Breast epithelium (tissue), 4 donors: ENCODE results near the gene PALMD. TPM values are rescaled to one million over a fixed set of nuclear protein-coding genes. Genes with fewer than 3 reads are reported as not detected.

Experiments
- DNase-seq, 2 donors: peaks; one replicate each; pipeline ENCODE4 v3.0.0-alpha.2; 2019; ENCODE audit warnings: low spot score in 2 of 2
- H3K27ac ChIP-seq, 2 donors: fragments of 200-600 bp; sonication (generic) in 1 of 2; one replicate each; pipeline ENCODE4 v1.5.1; 2016 to 2019; ENCODE audit warnings: mild to moderate bottlenecking in 1 of 2
- H3K27me3 ChIP-seq, 2 donors: fragments of 200-600 bp; sonication (generic) in 1 of 2; one replicate each; pipeline versions ENCODE4 v1.5.1 to v1.6.0; 2017 to 2019; ENCODE audit warnings: control low read depth in 1 of 2, mild to moderate bottlenecking in 1 of 2
- H3K36me3 ChIP-seq: fragments of 200-600 bp; one replicate; pipeline ENCODE4 v1.5.1; 2019
- H3K4me1 ChIP-seq, 2 donors: fragments of 200-600 bp; sonication (generic); one replicate each; pipeline ENCODE4 v1.5.1; 2016 to 2019; ENCODE audit warnings: control low read depth in 1 of 2
- H3K4me3 ChIP-seq, 3 donors: fragments of 200-600 bp; sonication (generic); 1 replicate in 2 of 3; 2 replicates in 1 of 3; pipeline ENCODE4 v1.5.1; 2016 to 2019; ENCODE audit warnings: mild to moderate bottlenecking in 3 of 3, moderate library complexity in 2 of 3
- H3K9me3 ChIP-seq, 2 donors: fragments of 200-600 bp; sonication (generic) in 1 of 2; one replicate each; pipeline ENCODE4 v1.5.1; 2016 to 2019; ENCODE audit warnings: control low read depth in 1 of 2
- POLR2A ChIP-seq: fragments of 450-650 bp; IDR thresholded peaks from one replicate; pipeline ENCODE4 v1.6.1; 2016; ENCODE audit warnings: antibody characterized with exemption, mild to moderate bottlenecking, moderate library complexity
- POLR2AphosphoS5 ChIP-seq, 3 donors: sonication (generic); formaldehyde crosslinking; IDR thresholded peaks; one replicate each; pipeline ENCODE4 v1.6.1; 2017; ENCODE audit warnings: antibody characterized with exemption in 3 of 3
- intact Hi-C: fragments of 100-400 bp; cut with DNase I; formaldehyde crosslinking; loops from one replicate; pipeline ENCODE4 v1.15.1; 2023; ENCODE audit warnings: low total_unique reads
- total RNA-seq, 3 donors: library from RNA; depleted of rRNA; stranded (reverse); fragments of >200 nt; gene quantifications; one replicate each; pipeline ENCODE4 v1.1.0, GENCODE V29; 2016
- TF ChIP-seq, protein P1 (sequence below), 3 donors: fragments of 450-650 bp; IDR thresholded peaks; one replicate each; pipeline ENCODE4 v1.5.1; 2016 to 2017; ENCODE audit warnings: antibody characterized with exemption in 3 of 3, mild to moderate bottlenecking in 3 of 3, moderate library complexity in 3 of 3

The PALMD gene
- total RNA-seq, 3 donors from 2014 or later = 35.3 to 96.7 (median 77.7) TPM

- Histone ChIP-seq H3K9me3 (no peaks in the 10 kb centered on the region), H3K27ac (no peak overlapping the region), H3K36me3 (no peaks in the 10 kb centered on the region), H3K4me3 (no peak overlapping the region), H3K4me1 (no peaks in the 10 kb centered on the region), H3K27me3 (no peaks in the 10 kb centered on the region)
- TF ChIP-seq, protein P1, sequence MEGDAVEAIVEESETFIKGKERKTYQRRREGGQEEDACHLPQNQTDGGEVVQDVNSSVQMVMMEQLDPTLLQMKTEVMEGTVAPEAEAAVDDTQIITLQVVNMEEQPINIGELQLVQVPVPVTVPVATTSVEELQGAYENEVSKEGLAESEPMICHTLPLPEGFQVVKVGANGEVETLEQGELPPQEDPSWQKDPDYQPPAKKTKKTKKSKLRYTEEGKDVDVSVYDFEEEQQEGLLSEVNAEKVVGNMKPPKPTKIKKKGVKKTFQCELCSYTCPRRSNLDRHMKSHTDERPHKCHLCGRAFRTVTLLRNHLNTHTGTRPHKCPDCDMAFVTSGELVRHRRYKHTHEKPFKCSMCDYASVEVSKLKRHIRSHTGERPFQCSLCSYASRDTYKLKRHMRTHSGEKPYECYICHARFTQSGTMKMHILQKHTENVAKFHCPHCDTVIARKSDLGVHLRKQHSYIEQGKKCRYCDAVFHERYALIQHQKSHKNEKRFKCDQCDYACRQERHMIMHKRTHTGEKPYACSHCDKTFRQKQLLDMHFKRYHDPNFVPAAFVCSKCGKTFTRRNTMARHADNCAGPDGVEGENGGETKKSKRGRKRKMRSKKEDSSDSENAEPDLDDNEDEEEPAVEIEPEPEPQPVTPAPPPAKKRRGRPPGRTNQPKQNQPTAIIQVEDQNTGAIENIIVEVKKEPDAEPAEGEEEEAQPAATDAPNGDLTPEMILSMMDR (IDR thresholded peaks at IDR 0.05) = no peak
- TF ChIP-seq POLR2AphosphoS5 (IDR thresholded peaks at IDR 0.05) (no peak), POLR2A (no peak)
- DNase-seq = no peak
- intact Hi-C loops = no loop called here
Measured at GRCh38 chr1:99640672-99641071, 5.2 kb upstream of the PALMD start.

- Histone ChIP-seq H3K27me3 (no peaks in the 10 kb centered on the region), H3K27ac (no peak overlapping the region), H3K4me1 (no peaks in the 10 kb centered on the region), H3K9me3 (no peaks in the 10 kb centered on the region), H3K4me3 (no peak overlapping the region), H3K36me3 (no peaks in the 10 kb centered on the region)
- intact Hi-C loops = no loop called here
- TF ChIP-seq, protein P1 (IDR thresholded peaks at IDR 0.05) = no peak
- TF ChIP-seq POLR2A (no peak), POLR2AphosphoS5 (IDR thresholded peaks at IDR 0.05) (no peak)
- DNase-seq = no peak
Measured at GRCh38 chr1:99641558-99641957, 4.4 kb upstream of the PALMD start.

- TF ChIP-seq POLR2AphosphoS5 (IDR thresholded peaks at IDR 0.05) (no peak), POLR2A (no peak)
- TF ChIP-seq, protein P1 (IDR thresholded peaks at IDR 0.05) = no peak
- intact Hi-C loops = no loop called here
- Histone ChIP-seq H3K27ac (no peak overlapping the region), H3K9me3 (no peaks in the 10 kb centered on the region), H3K36me3 (no peaks in the 10 kb centered on the region), H3K4me3 (no peak overlapping the region), H3K27me3 (no peaks in the 10 kb centered on the region), H3K4me1 (no peaks in the 10 kb centered on the region)
- DNase-seq = no peak
Measured at GRCh38 chr1:99642053-99642452, 3.9 kb upstream of the PALMD start.

- intact Hi-C loops = no loop called here
- H3K36me3 ChIP-seq = no peaks in the 10 kb centered on the region
- no peaks in the 10 kb centered on the region for H3K4me1 ChIP-seq
- H3K4me3 ChIP-seq = no peak overlapping the region
- TF ChIP-seq, protein P1 (IDR thresholded peaks at IDR 0.05) = no peak
- TF ChIP-seq POLR2A (no peak), POLR2AphosphoS5 (IDR thresholded peaks at IDR 0.05) (no peak)
- peak overlapping the region in 1 of 2 donors; percentile 2 for H3K27ac ChIP-seq
- DNase-seq = no peak
- H3K27me3 ChIP-seq = no peaks in the 10 kb centered on the region
- no peaks in the 10 kb centered on the region for H3K9me3 ChIP-seq
Measured at GRCh38 chr1:99643021-99643779, 2.7 kb upstream of the PALMD start.

DNA sequence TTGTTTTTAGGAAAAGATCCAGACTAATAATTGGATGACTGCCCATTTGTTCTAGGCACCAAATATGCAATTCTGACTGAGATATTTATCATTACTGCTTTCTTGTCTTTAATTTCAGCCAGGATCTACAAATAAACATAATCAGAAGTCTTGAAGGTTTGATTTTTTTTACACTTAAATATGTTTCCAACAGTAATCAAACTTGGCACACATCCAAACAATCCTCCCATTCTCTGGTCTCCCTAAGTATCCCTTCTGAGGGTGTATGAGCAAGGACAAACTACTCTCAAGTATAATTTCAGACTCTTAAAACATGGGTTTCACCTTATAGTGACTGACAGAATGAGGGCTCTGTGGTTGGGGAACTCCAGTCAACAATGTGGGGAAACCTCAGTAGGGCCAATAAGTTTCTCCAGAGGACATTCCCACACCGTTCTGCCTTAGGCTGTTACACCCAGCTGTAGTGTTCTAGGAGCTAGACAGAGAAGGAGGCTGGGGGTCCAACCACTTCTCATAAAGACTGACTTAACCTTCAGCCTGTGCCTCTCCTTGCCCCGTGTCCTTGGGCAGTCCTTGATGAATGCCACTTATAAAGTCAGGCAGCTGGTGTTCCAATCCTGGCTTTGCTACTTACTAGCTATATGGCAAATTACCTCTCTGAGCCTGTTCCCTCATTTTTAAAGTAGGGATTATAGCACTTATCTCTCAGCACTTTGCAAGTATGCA, 1.5 kb upstream of the PALMD start:
- Histone ChIP-seq H3K27me3 (no peaks in the 10 kb centered on the region), H3K27ac (peak overlapping the region; percentile 85 to 93), H3K36me3 (no peaks in the 10 kb centered on the region), H3K9me3 (no peaks in the 10 kb centered on the region), H3K4me1 (no peaks in the 10 kb centered on the region), H3K4me3 (peak overlapping the region in 1 of 3 donors; percentile 67)
- intact Hi-C loops = no loop called here
- no peak for TF ChIP-seq POLR2AphosphoS5 (IDR thresholded peaks at IDR 0.05)
- TF ChIP-seq POLR2A = no peak
- TF ChIP-seq, protein P1 (IDR thresholded peaks at IDR 0.05) = no peak
- no peak for DNase-seq
